Measurements from ENCODE around the gene SH3BGRL2.
"Not testable (repeated sequence)": the region's sequence is repeated elsewhere in the genome, so short reads cannot be mapped to it uniquely, and the experiment has no call there.

The SH3BGRL2 gene

GRCh38 chr6:79614326-79615305, 16.5 kb upstream of the SH3BGRL2 start:
- DNase-seq = no peak

GRCh38 chr6:79617518-79617941, 13.6 kb upstream of the SH3BGRL2 start:
- DNase-seq = no peak

GRCh38 chr6:79618425-79618824, 12.7 kb upstream of the SH3BGRL2 start:
- not testable (repeated sequence) for DNase-seq

- no peak for DNase-seq
Observed at GRCh38 chr6:79621579-79621978, 9.6 kb upstream of the SH3BGRL2 start.

- DNase-seq = no peak
Observed at GRCh38 chr6:79622364-79622763, 8.8 kb upstream of the SH3BGRL2 start.

GRCh38 chr6:79623106-79623505, 8.0 kb upstream of the SH3BGRL2 start:
- no peak for DNase-seq

GRCh38 chr6:79625746-79626145, 5.4 kb upstream of the SH3BGRL2 start:
- no peak for DNase-seq

GRCh38 chr6:79626811-79627210, 4.3 kb upstream of the SH3BGRL2 start:
- no peak for DNase-seq

GRCh38 chr6:79627422-79627821, 3.7 kb upstream of the SH3BGRL2 start:
- no peak for DNase-seq

- DNase-seq = no peak
Observed at GRCh38 chr6:79628466-79629288, 2.5 kb upstream of the SH3BGRL2 start.

- no peak for DNase-seq
Observed at GRCh38 chr6:79630380-79630882, 698 bp upstream of the SH3BGRL2 start.

GRCh38 chr6:79631693-79632172, 604 bp downstream of the SH3BGRL2 start:
- DNase-seq = no peak

GRCh38 chr6:79632580-79632979, 1.5 kb downstream of the SH3BGRL2 start:
- no peak for DNase-seq

- DNase-seq = no peak
Observed at GRCh38 chr6:79634491-79635231, 3.5 kb downstream of the SH3BGRL2 start.

GRCh38 chr6:79635232-79635543, 4.1 kb downstream of the SH3BGRL2 start:
- no peak for DNase-seq

GRCh38 chr6:79636673-79637072, 5.5 kb downstream of the SH3BGRL2 start:
- no peak for DNase-seq

- no peak for DNase-seq
Observed at GRCh38 chr6:79640146-79641111, 9.3 kb downstream of the SH3BGRL2 start.

- no peak for DNase-seq
Observed at GRCh38 chr6:79646006-79646405, 14.9 kb downstream of the SH3BGRL2 start.

- no peak for DNase-seq
Observed at GRCh38 chr6:79646561-79646960, 15.4 kb downstream of the SH3BGRL2 start.

GRCh38 chr6:79647741-79648140, 16.6 kb downstream of the SH3BGRL2 start:
- DNase-seq = no peak

- no peak for DNase-seq
Observed at GRCh38 chr6:79648328-79648727, 17.2 kb downstream of the SH3BGRL2 start.

GRCh38 chr6:79649016-79649415, 17.9 kb downstream of the SH3BGRL2 start:
- DNase-seq = no peak

All from left hindlimb (tissue), 1 donor.